T-helper 2 cell (primary cell): ENCODE results near the gene SERPINB2.
"Not testable (repeated sequence)": the region's sequence is repeated elsewhere in the genome, so short reads cannot be mapped to it uniquely, and the experiment has no call there.

Experiments used
- DNase-seq, 5 experiments: peaks; one replicate each; pipeline versions ENCODE4 v3.0.0 to v3.0.0-alpha.2; 2012 to 2022

SERPINB2 gene

GRCh38 chr18:63940008-63940407 is 52.5 kb downstream of the SERPINB2 start:
- DNase-seq = no peak

- not testable (repeated sequence) for DNase-seq
Measured at GRCh38 chr18:63940543-63941050, 53.1 kb downstream of the SERPINB2 start.

- no peak for DNase-seq
Measured at GRCh38 chr18:63947051-63947790, 59.7 kb downstream of the SERPINB2 start.

GRCh38 chr18:63949068-63949737 is 61.7 kb downstream of the SERPINB2 start, which contains the start of gene HMSD:
HMSD (plus strand) TSS chr18:63949301; CDS start chr18:63953456, 4,155 bp downstream.
- DNase-seq = peak in 4 of 5 experiments; percentile 40 to 55 (median 49)

GRCh38 chr18:63951302-63951705 is 63.8 kb downstream of the SERPINB2 start:
- peak in 1 of 5 experiments; percentile 48 for DNase-seq
